NCI-H128 (cell line): ENCODE data around the gene CFAP97.

ENCODE experiments used
- DNase-seq: peaks from one replicate; lab custom pipeline; 2025; ENCODE audit not compliant: unreplicated experiment; lab: John Stamatoyannopoulos, UW

The CFAP97 gene

GRCh38 chr4:185110375-185110823, 93.4 kb downstream of the CFAP97 start:
- no peak for DNase-seq

GRCh38 chr4:185109736-185110135, 94.1 kb downstream of the CFAP97 start:
- DNase-seq, result no peak
